HEK293T (cell line): ENCODE results near the gene RNFT2.

Experiments used
- ARNT ChIP-seq: fragments of 450-650 bp; IDR thresholded peaks from 2 replicates; pipeline ENCODE4 v1.6.1; 2017; ENCODE audit warnings: mild to moderate bottlenecking
- BHLHE40 ChIP-seq: fragments of 450-650 bp; IDR thresholded peaks from 2 replicates; pipeline ENCODE4 v1.6.1; 2016; ENCODE audit warnings: mild to moderate bottlenecking, moderate library complexity, borderline replicate concordance
- CTBP1 ChIP-seq: fragments of 450-650 bp; IDR thresholded peaks from 2 replicates; pipeline ENCODE4 v1.6.1; 2016; ENCODE audit warnings: borderline replicate concordance
- ELF4 ChIP-seq: fragments of 450-650 bp; IDR thresholded peaks from 2 replicates; pipeline ENCODE4 v1.6.1; 2017; ENCODE audit warnings: antibody characterized with exemption
- FOXA1 ChIP-seq: fragments of 450-650 bp; IDR thresholded peaks from 2 replicates; pipeline ENCODE4 v1.6.1; 2016; ENCODE audit warnings: mild to moderate bottlenecking
- FOXK2 ChIP-seq: fragments of 450-650 bp; IDR thresholded peaks from 2 replicates; pipeline ENCODE4 v1.6.1; 2016; ENCODE audit warnings: mild to moderate bottlenecking
- FOXM1 ChIP-seq: fragments of 450-650 bp; IDR thresholded peaks from 2 replicates; pipeline ENCODE4 v1.6.1; 2017; ENCODE audit warnings: mild to moderate bottlenecking, borderline replicate concordance
- HDGF ChIP-seq: fragments of 450-650 bp; IDR thresholded peaks from 2 replicates; pipeline ENCODE4 v1.6.1; 2017; ENCODE audit warnings: antibody characterized with exemption, borderline replicate concordance
- L3MBTL2 ChIP-seq: fragments of 450-650 bp; conservative IDR thresholded peaks from 2 replicates; pipeline ENCODE4 v1.6.1; 2016; ENCODE audit warnings: mild to moderate bottlenecking
- SP1 ChIP-seq: fragments of 450-650 bp; IDR thresholded peaks from 2 replicates; pipeline ENCODE4 v1.6.1; 2017
- SUZ12 ChIP-seq: fragments of 450-650 bp; IDR thresholded peaks from 2 replicates; pipeline ENCODE4 v1.6.1; 2016; ENCODE audit warnings: mild to moderate bottlenecking
- TARDBP ChIP-seq: fragments of 450-650 bp; IDR thresholded peaks from 2 replicates; pipeline ENCODE4 v1.6.1; 2016
- ZNF384 ChIP-seq: fragments of 450-650 bp; IDR thresholded peaks from 2 replicates; pipeline ENCODE4 v1.6.1; 2016

- TF ChIP-seq ZNF384 (no peak), BHLHE40 (no peak), ARNT (no peak), SUZ12 (no peak), FOXA1 (no peak), FOXM1 (no peak), SP1 (no peak), HDGF (no peak), TARDBP (no peak), L3MBTL2 (no peak), FOXK2 (no peak), CTBP1 (no peak), ELF4 (no peak)
Measured at GRCh38 chr12:116697716-116698115, 40.4 kb upstream of the RNFT2 start.
